Measurements from ENCODE around the gene IER2.
"Not testable (repeated sequence)": the region's sequence is repeated elsewhere in the genome, so short reads cannot be mapped to it uniquely, and the experiment has no call there.

Gene IER2

DNA sequence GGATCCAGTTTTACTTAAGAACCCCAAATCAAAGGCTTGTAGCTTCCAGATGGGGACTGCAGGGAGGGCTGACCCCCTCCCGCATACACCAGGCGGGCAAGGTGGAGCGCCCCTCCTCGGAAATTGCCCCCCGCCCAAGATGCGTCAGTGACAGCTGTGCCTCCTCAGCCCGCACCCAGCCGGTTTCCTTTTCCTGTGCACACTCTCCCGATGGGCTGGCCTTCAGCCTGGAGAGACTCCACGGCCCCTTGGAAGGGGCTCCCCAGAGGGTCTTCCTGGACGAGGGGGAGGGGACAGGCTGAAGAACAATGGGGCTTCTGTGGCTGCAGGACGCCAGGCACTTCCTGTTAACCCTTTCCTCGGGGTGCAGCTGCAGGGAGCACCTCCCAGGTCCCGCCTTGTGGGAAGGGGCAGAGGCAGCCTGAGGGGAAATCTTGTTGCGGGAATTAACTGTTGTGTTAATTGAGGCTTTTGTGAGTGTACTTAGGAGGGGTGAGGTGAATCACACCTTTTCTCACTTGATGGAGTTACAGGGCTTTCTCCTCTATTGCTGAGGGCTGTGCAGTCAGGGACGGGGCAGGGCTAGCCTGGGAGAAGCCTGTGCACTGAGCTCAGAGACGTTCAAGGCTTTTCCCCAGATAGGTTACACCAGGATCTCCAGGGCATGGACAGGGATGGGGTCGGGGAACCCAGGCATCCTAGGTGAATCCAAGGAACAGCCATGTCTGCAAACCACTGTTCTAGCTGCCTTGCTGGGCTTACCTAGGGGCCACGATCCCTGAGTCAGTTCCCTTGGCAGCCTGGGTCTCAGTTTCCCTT is 14.3 kb downstream of the IER2 start:
- no peaks in the 10 kb centered on the region for H3K27me3 ChIP-seq (ENCODE audit: insufficient read depth, poor library complexity, severe bottlenecking)
- H3K9me3 ChIP-seq (ENCODE audit: severe bottlenecking) = no peaks in the 10 kb centered on the region
- H3K4me1 ChIP-seq (ENCODE audit: insufficient read depth, poor library complexity, severe bottlenecking) = peaks cover 61% of the 10 kb centered on the region
- peak; percentile 9; the same call in 2 of the 3 replicates for ATAC-seq (ENCODE audit: low read depth)
- peak; percentile 86 for DNase-seq (ENCODE audit: low spot score)
- H3K4me3 ChIP-seq (ENCODE audit: severe bottlenecking) = peak overlapping the region; percentile 12
- H3K27ac ChIP-seq (ENCODE audit: poor library complexity, severe bottlenecking) = peak overlapping the region; percentile 99
- TF ChIP-seq, protein P1, sequence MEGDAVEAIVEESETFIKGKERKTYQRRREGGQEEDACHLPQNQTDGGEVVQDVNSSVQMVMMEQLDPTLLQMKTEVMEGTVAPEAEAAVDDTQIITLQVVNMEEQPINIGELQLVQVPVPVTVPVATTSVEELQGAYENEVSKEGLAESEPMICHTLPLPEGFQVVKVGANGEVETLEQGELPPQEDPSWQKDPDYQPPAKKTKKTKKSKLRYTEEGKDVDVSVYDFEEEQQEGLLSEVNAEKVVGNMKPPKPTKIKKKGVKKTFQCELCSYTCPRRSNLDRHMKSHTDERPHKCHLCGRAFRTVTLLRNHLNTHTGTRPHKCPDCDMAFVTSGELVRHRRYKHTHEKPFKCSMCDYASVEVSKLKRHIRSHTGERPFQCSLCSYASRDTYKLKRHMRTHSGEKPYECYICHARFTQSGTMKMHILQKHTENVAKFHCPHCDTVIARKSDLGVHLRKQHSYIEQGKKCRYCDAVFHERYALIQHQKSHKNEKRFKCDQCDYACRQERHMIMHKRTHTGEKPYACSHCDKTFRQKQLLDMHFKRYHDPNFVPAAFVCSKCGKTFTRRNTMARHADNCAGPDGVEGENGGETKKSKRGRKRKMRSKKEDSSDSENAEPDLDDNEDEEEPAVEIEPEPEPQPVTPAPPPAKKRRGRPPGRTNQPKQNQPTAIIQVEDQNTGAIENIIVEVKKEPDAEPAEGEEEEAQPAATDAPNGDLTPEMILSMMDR (IDR thresholded peaks at IDR 0.05; ENCODE audit: poor library complexity, severe bottlenecking) = no peak
- no peaks in the 10 kb centered on the region for H3K36me3 ChIP-seq (ENCODE audit: low read depth)

DNA sequence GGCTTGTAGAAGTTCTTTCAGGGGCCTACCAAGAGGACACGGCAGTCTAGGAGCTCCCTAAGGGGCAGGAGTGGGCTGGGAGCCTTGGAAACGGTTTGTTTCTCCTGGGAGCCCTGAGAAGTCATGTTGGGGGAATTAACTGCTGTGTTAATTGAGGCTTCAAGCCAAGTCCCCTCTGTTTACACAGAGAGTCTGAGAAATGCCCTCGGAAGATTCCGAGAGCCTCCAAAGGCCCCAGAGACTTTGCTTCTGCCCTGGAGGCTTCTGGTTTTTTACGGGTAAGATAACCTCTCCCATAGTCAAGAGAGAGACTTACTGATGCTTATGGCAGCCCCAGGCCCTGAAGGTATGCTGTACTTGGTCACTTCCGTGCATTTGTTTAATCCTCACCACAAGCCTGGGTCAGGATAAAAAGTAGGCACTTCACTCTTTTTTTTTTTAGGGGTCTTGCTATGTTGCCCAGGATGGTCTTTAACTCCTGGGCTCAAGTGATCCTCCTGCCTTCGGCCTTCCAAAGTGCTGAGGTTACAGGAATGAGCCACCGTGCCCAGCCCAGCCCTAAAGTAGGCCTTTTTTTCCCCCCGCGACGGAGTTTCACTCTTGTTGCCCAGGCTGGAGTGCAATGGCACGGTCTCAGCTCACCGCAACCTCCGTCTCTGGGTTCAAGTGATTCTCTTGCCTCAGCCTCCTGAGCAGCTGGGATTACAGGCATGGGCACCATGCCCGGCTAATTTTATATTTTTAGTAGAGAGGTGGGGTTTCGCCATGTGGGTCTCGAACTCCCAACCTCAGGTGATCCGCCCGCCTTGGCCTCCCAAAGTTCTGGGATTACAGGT is 15.2 kb downstream of the IER2 start:
- peaks cover 69% of the 10 kb centered on the region for H3K4me1 ChIP-seq (ENCODE audit: insufficient read depth, poor library complexity, severe bottlenecking)
- H3K9me3 ChIP-seq (ENCODE audit: severe bottlenecking) = no peaks in the 10 kb centered on the region
- peak overlapping the region; percentile 99 for H3K27ac ChIP-seq (ENCODE audit: poor library complexity, severe bottlenecking)

DNA sequence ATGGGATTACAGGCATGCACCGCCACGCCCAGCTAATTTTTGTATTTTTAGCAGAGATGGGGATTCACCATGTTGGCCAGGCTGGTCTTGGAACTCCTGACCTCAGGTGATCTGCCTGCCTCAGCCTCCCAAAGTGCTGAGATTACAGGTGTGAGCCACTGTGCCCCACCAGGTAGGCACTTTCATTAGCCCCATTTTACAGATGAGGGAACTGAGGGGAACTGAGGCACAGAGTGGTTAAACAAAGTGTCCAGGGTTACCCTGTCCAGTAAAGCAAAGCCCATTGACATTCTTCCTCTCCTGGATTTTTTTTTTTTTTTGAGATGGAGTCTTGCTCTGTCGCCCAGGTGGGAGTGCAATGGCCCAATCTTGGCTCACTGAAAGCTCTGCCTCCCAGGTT is 15.9 kb downstream of the IER2 start:
- Histone ChIP-seq H3K4me1 (ENCODE audit: insufficient read depth, poor library complexity, severe bottlenecking) (peaks cover 64% of the 10 kb centered on the region), H3K27ac (ENCODE audit: poor library complexity, severe bottlenecking) (peak overlapping the region; percentile 99)
- H3K4me3 ChIP-seq (ENCODE audit: severe bottlenecking); H3K36me3 ChIP-seq (ENCODE audit: low read depth); ATAC-seq (ENCODE audit: low read depth); H3K27me3 ChIP-seq (ENCODE audit: insufficient read depth, poor library complexity, severe bottlenecking); H3K9me3 ChIP-seq (ENCODE audit: severe bottlenecking); DNase-seq (ENCODE audit: low spot score): not testable (repeated sequence)

More for the DNA sequence above, 15.2 kb downstream of the IER2 start:
- DNase-seq (ENCODE audit: low spot score) = no peak
- Histone ChIP-seq H3K36me3 (ENCODE audit: low read depth) (no peaks in the 10 kb centered on the region), H3K27me3 (ENCODE audit: insufficient read depth, poor library complexity, severe bottlenecking) (no peaks in the 10 kb centered on the region), H3K4me3 (ENCODE audit: severe bottlenecking) (no peak overlapping the region)
- TF ChIP-seq, protein P1 (IDR thresholded peaks at IDR 0.05; ENCODE audit: poor library complexity, severe bottlenecking) = no peak
- ATAC-seq (ENCODE audit: low read depth) = no peak

DNA sequence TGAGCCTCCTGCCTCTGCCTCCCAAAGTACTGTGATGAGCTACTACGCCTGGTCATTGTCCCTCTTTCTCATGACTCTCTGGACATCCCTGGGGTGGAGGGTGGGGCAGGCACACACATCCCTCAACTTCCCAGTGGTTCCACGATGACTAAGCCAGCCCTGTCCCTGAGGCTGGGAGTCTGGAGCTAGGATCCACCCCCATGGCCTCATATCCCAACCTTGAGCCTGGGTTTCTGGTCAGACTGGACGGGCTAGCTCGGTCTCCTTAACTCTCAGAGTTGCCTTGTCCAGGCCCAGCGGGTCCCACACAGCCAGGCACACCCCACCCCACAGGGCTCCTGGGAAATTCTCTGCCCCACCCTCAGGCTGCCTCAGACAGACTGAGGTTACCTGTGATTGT is 19.6 kb downstream of the IER2 start:
- Histone ChIP-seq H3K4me3 (ENCODE audit: severe bottlenecking) (no peak overlapping the region), H3K9me3 (ENCODE audit: severe bottlenecking) (no peaks in the 10 kb centered on the region), H3K27ac (ENCODE audit: poor library complexity, severe bottlenecking) (peak overlapping the region; percentile 99), H3K4me1 (ENCODE audit: insufficient read depth, poor library complexity, severe bottlenecking) (peaks cover 53% of the 10 kb centered on the region), H3K36me3 (ENCODE audit: low read depth) (no peaks in the 10 kb centered on the region), H3K27me3 (ENCODE audit: insufficient read depth, poor library complexity, severe bottlenecking) (no peaks in the 10 kb centered on the region)
- ATAC-seq (ENCODE audit: low read depth) = peak; percentile 61
- peak; percentile 82 for DNase-seq (ENCODE audit: low spot score)
- TF ChIP-seq, protein P1 (IDR thresholded peaks at IDR 0.05; ENCODE audit: poor library complexity, severe bottlenecking) = no peak

DNA sequence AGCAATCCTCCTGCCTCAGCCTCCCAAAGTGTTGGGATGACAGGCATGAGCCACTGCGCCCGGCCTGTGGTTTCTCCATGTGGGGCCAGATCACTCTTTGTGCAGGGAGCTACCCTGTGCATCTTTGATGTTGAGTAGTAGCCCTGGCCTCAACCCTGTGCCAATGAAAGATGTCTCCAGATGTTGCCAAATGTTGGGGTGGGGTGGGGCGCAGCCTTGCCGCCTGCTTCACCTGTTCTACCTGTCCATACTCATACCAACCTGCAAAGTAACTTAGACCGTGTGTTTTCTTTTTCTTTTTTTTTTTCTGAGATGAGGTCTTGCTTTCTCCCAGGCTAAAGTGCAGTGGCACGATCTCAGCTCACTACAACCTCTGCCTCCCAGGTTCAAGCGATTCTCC is 20.9 kb downstream of the IER2 start:
- H3K27ac ChIP-seq (ENCODE audit: poor library complexity, severe bottlenecking) = peak overlapping the region; percentile 99
- no peaks in the 10 kb centered on the region for H3K36me3 ChIP-seq (ENCODE audit: low read depth)
- TF ChIP-seq, protein P1 (IDR thresholded peaks at IDR 0.05; ENCODE audit: poor library complexity, severe bottlenecking) = no peak
- H3K9me3 ChIP-seq (ENCODE audit: severe bottlenecking) = no peaks in the 10 kb centered on the region
- H3K4me3 ChIP-seq (ENCODE audit: severe bottlenecking) = no peak overlapping the region
- H3K4me1 ChIP-seq (ENCODE audit: insufficient read depth, poor library complexity, severe bottlenecking) = peaks cover 48% of the 10 kb centered on the region
- DNase-seq (ENCODE audit: low spot score) = no peak
- no peak for ATAC-seq (ENCODE audit: low read depth)
- H3K27me3 ChIP-seq (ENCODE audit: insufficient read depth, poor library complexity, severe bottlenecking) = no peaks in the 10 kb centered on the region
